GM12891 (cell line): ENCODE results near the gene NSUN6.

Experiments
- POLR2A ChIP-seq: IDR thresholded peaks from 2 replicates; pipeline ENCODE4 v1.6.1; 2011; ENCODE audit warnings: low read depth, low read length, control low read depth
- POLR2AphosphoS5 ChIP-seq: IDR thresholded peaks from 2 replicates; pipeline ENCODE4 v1.6.1; 2011; ENCODE audit warnings: low read depth, low read length, control low read depth
- TAF1 ChIP-seq: IDR thresholded peaks from 2 replicates; pipeline ENCODE4 v1.6.1; 2011; ENCODE audit warnings: low read depth, low read length, control low read depth

DNA sequence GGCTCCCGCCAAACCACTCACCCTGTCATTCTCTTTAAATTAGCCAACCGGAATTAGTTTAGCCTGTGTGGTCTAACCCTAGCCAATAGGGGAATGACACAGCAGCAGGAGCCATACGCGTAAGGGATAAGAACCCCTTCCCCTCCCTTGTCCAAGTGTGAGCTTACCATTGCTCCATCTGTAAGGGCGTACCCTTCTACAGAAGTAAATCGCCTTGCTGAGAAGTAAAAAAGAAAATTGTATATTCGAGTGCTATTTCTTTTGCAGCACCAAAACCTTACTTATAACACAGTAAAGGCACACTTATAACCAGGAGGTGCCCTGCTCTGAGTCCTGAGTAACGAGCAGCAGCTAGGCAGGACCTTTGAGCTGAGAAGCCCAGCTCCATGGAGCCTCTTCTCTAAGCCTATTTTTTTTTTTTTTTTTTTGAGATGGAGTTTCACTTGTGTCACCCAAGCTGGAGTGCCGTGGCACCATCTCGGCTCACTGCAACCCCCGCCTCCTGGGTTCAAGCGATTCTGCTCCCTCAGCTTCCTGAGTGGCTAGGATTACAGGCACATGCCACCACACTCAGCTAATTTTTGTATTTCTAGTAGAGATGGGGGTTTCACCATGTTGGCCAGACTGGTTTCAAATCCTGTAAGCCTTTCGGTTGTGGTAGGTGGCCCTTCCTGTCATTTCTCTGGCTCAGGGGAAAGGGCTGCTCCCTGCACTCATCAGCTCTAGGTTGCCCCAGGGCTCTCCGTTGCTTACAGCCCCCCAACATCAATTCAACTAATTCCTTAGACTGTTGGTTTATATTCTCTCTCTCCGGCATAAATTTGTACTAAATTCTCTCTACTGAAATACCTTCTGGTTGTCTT lies 73.3 kb downstream of the NSUN6 start:
- TF ChIP-seq POLR2AphosphoS5 (no peak), TAF1 (no peak), POLR2A (no peak)
